H1 (cell line): ENCODE measurements around the gene SLC6A8. TPM values are rescaled to one million over a fixed set of nuclear protein-coding genes. Genes with fewer than 3 reads are reported as not detected.
A peak's percentile ranks its signal among the peaks of the same experiment; 100 is the strongest.

Experiments used
- CTCF ChIA-PET: fragments of 300-600 bp; sonication (Branson Sonifier 250); formaldehyde crosslinking; loops from one replicate; lab custom pipeline; 2021; ENCODE audit not compliant: partially characterized antibody; lab: Charles Lee
- POLR2A ChIA-PET: fragments of 300-600 bp; sonication (Branson Sonifier 250); formaldehyde crosslinking; loops from one replicate; lab custom pipeline; 2021; ENCODE audit warnings: inconsistent platforms; ENCODE audit not compliant: partially characterized antibody; lab: Charles Lee
- DNase-seq, 2 experiments: peaks; one replicate each; pipeline versions ENCODE4 v3.0.0 to v3.0.0-alpha.2; 2010 to 2022; ENCODE audit warnings: low spot score in 2 of 2, low read depth in 1 of 2, mixed read lengths in 1 of 2
- FAIRE-seq: peaks from 2 replicates; lab custom pipeline; 2011; peaks lifted over from hg19 to GRCh38; lab: Jason Lieb, UNC
- H2AFZ ChIP-seq: 2 replicates; pipeline ENCODE4 v1.8.1; 2012; ENCODE audit warnings: low read length, inconsistent platforms
- H2AK5ac ChIP-seq: 2 replicates; pipeline ENCODE4 v1.6.1; 2013; ENCODE audit warnings: low read depth, low read length
- H2BK120ac ChIP-seq: replicated peaks from 2 replicates; pipeline ENCODE3; 2013; ENCODE audit warnings: low read depth, low read length, inconsistent platforms
- H2BK12ac ChIP-seq: 2 replicates; pipeline ENCODE4 v1.6.1; 2013; ENCODE audit warnings: low read depth, low read length
- H2BK15ac ChIP-seq: 2 replicates; pipeline ENCODE4 v1.6.1; 2013; ENCODE audit warnings: low read length
- H2BK20ac ChIP-seq: 2 replicates; pipeline ENCODE4 v1.6.1; 2013; ENCODE audit warnings: low read length
- H2BK5ac ChIP-seq: 2 replicates; pipeline ENCODE4 v1.6.1; 2013; ENCODE audit warnings: low read depth, low read length
- H3K14ac ChIP-seq: 2 replicates; pipeline ENCODE4 v1.6.1; 2013; ENCODE audit warnings: inconsistent platforms; ENCODE audit not compliant: insufficient read length
- H3K18ac ChIP-seq: 2 replicates; pipeline ENCODE4 v1.6.1; 2013; ENCODE audit warnings: low read length; ENCODE audit errors: extremely low read depth
- H3K23ac ChIP-seq: 2 replicates; pipeline ENCODE4 v1.6.1; 2013; ENCODE audit warnings: inconsistent platforms; ENCODE audit not compliant: insufficient read length
- H3K23me2 ChIP-seq: 2 replicates; pipeline ENCODE4 v1.6.1; 2013; ENCODE audit warnings: low read depth, low read length
- H3K27ac ChIP-seq: 2 replicates; pipeline ENCODE4 v1.6.1; 2011; ENCODE audit warnings: low read depth, low read length, inconsistent platforms
- H3K27me3 ChIP-seq, 4 experiments: replicated peaks in 1 of 4; 1 replicate in 1 of 4; 2 replicates in 3 of 4; pipeline versions ENCODE4 v1.6.1 to v1.8.1; 2011 to 2013; ENCODE audit warnings: low read length in 3 of 4, mild to moderate bottlenecking in 3 of 4, inconsistent platforms in 2 of 4, mixed read lengths in 2 of 4, moderate library complexity in 1 of 4; ENCODE audit not compliant: control insufficient read depth in 3 of 4, insufficient read depth in 3 of 4; ENCODE audit errors: extremely low read depth in 1 of 4
- H3K36me3 ChIP-seq, 4 experiments: 2 replicates each; pipeline versions ENCODE4 v1.6.1 to v1.8.1; 2011 to 2013; ENCODE audit warnings: mild to moderate bottlenecking in 4 of 4, low read length in 3 of 4, moderate library complexity in 2 of 4, control low read depth in 1 of 4, inconsistent platforms in 1 of 4; ENCODE audit not compliant: insufficient read depth in 4 of 4, control insufficient read depth in 2 of 4
- H3K4ac ChIP-seq: replicated peaks from 2 replicates; pipeline ENCODE3; 2013; ENCODE audit warnings: low read length, low read depth, mixed read lengths, inconsistent platforms; ENCODE audit not compliant: insufficient read length
- H3K4me1 ChIP-seq, 4 experiments: replicated peaks in 1 of 4; 1 replicate in 1 of 4; 2 replicates in 3 of 4; pipeline versions ENCODE4 v1.6.1 to v1.8.1; 2011 to 2013; ENCODE audit warnings: low read length in 3 of 4, inconsistent platforms in 2 of 4, mixed read lengths in 1 of 4; ENCODE audit not compliant: insufficient read depth in 4 of 4, control insufficient read depth in 3 of 4
- H3K4me2 ChIP-seq, 2 experiments: 2 replicates each; pipeline versions ENCODE4 v1.6.1 to v1.8.1; 2011 to 2013; ENCODE audit warnings: low read depth in 2 of 2, low read length in 2 of 2, control low read depth in 1 of 2, inconsistent platforms in 1 of 2, mild to moderate bottlenecking in 1 of 2; ENCODE audit not compliant: insufficient read depth in 1 of 2
- H3K4me3 ChIP-seq, 4 experiments: fragments of 200-600, 300-600 bp in 1 of 4; sonication (generic), shearing (Covaris generic), sonication (Bioruptor Twin) in 1 of 4; 2 replicates each; pipeline versions ENCODE4 v1.5.1 to v1.8.1; 2011 to 2016; ENCODE audit warnings: low read length in 4 of 4, low read depth in 3 of 4, control low read depth in 2 of 4, inconsistent platforms in 2 of 4, mild to moderate bottlenecking in 2 of 4, mixed read lengths in 1 of 4, moderate library complexity in 1 of 4; ENCODE audit not compliant: insufficient read depth in 2 of 4; ENCODE audit errors: extremely low read depth in 1 of 4
- H3K56ac ChIP-seq: replicated peaks from 2 replicates; pipeline ENCODE3; 2013; ENCODE audit warnings: low read depth, mild to moderate bottlenecking, mixed read lengths, low read length, inconsistent platforms; ENCODE audit not compliant: insufficient read length
- H3K79me1 ChIP-seq: 2 replicates; pipeline ENCODE4 v1.6.1; 2013; ENCODE audit warnings: low read depth, low read length, control low read depth
- H3K79me2 ChIP-seq, 2 experiments: 2 replicates each; pipeline versions ENCODE4 v1.6.1 to v1.8.1; 2012 to 2013; ENCODE audit warnings: low read length in 2 of 2, mild to moderate bottlenecking in 2 of 2, inconsistent platforms in 1 of 2; ENCODE audit not compliant: insufficient read depth in 2 of 2, control insufficient read depth in 1 of 2
- H3K9ac ChIP-seq, 4 experiments: replicated peaks in 1 of 4; 1 replicate in 1 of 4; 2 replicates in 3 of 4; pipeline versions ENCODE4 v1.6.1 to v1.8.1; 2011 to 2013; ENCODE audit warnings: low read depth in 3 of 4, low read length in 3 of 4, control low read depth in 2 of 4, mild to moderate bottlenecking in 2 of 4, moderate library complexity in 2 of 4, inconsistent platforms in 1 of 4; ENCODE audit errors: extremely low read depth in 1 of 4
- H3K9me3 ChIP-seq, 2 experiments: 2 replicates each; pipeline versions ENCODE4 v1.6.1 to v1.8.1; 2012 to 2013; ENCODE audit warnings: mild to moderate bottlenecking in 2 of 2, moderate library complexity in 2 of 2, control low read depth in 1 of 2, inconsistent platforms in 1 of 2, low read depth in 1 of 2, low read length in 1 of 2, mixed read lengths in 1 of 2; ENCODE audit not compliant: insufficient read depth in 2 of 2
- H4K20me1 ChIP-seq, 2 experiments: replicated peaks in 1 of 2; 2 replicates each; pipeline versions ENCODE3 to v1.8.1; 2011 to 2013; ENCODE audit warnings: inconsistent platforms in 2 of 2, low read length in 2 of 2, mild to moderate bottlenecking in 1 of 2; ENCODE audit not compliant: insufficient read depth in 2 of 2, control insufficient read depth in 1 of 2
- H4K5ac ChIP-seq: 2 replicates; pipeline ENCODE4 v1.6.1; 2013; ENCODE audit warnings: low read length, low read depth, mixed read lengths, inconsistent platforms; ENCODE audit not compliant: insufficient read length
- H4K8ac ChIP-seq: 2 replicates; pipeline ENCODE4 v1.8.0; 2013; ENCODE audit warnings: mild to moderate bottlenecking, moderate library complexity, low read length, inconsistent platforms; ENCODE audit not compliant: insufficient read depth; ENCODE audit errors: extremely low read depth
- H4K91ac ChIP-seq: replicated peaks from 2 replicates; pipeline ENCODE3; 2013; ENCODE audit warnings: low read length, mixed read lengths, inconsistent platforms; ENCODE audit not compliant: insufficient read length
- JUN ChIP-seq: IDR thresholded peaks from 2 replicates; pipeline ENCODE4 v1.6.1; 2011; ENCODE audit warnings: low read depth, mild to moderate bottlenecking, improper control_type of control experiment, low read length
- NANOG ChIP-seq: IDR thresholded peaks from 2 replicates; pipeline ENCODE4 v1.6.1; 2011; ENCODE audit warnings: low read length, low read depth, mild to moderate bottlenecking, inconsistent platforms; ENCODE audit not compliant: insufficient read depth, poor library complexity, severe bottlenecking
- RAD21 ChIP-seq, 2 experiments: IDR thresholded peaks in 1 of 2; conservative IDR thresholded peaks in 1 of 2; 2 replicates each; pipeline ENCODE4 v1.6.1; 2011; ENCODE audit warnings: low read depth in 2 of 2, low read length in 2 of 2, improper control_type of control experiment in 1 of 2, inconsistent platforms in 1 of 2, mild to moderate bottlenecking in 1 of 2, moderate library complexity in 1 of 2
- RFX5 ChIP-seq: IDR thresholded peaks from 2 replicates; pipeline ENCODE4 v1.6.1; 2011; ENCODE audit warnings: low read depth, low read length, improper control_type of control experiment, borderline replicate concordance
- WGBS, 2 experiments: shearing (Covaris generic) in 1 of 2; methylation state at CpG; one replicate each; pipeline versions ENCODE4 v1.1.6 to v1.1.7; 2013 to 2015; ENCODE audit warnings: low lambda C conversion rate in 2 of 2, mixed read lengths in 2 of 2, inconsistent platforms in 1 of 2, low coverage in 1 of 2, missing lambda C conversion rate in 1 of 2; ENCODE audit not compliant: insufficient replicate concordance in 2 of 2, insufficient coverage in 1 of 2, insufficient read length in 1 of 2; ENCODE audit errors: extremely low coverage in 1 of 2, missing lambda C conversion rate in 1 of 2; 5-methylcytosine and 5-hydroxymethylcytosine counted together
- polyA plus RNA-seq, 7 experiments: library from polyadenylated mRNA; depleted of rRNA in 3 of 7; stranded (reverse) in 5 of 7; unstranded in 2 of 7; fragments of >200 nt in 5 of 7; fragments of 200-250 nt in 2 of 7; gene quantifications; 1 replicate in 5 of 7; 2 replicates in 1 of 7; 4 replicates in 1 of 7; pipeline versions ENCODE4 v1.2.1 to v1.2.3, GENCODE V29; 2011 to 2013; ENCODE audit warnings: missing spikeins in 2 of 7, mixed read lengths in 2 of 7
- total RNA-seq: library from RNA; stranded (reverse); fragmentation: NEBNext Ultra II Directional; extraction: Animal tissue kit (Norgen Biotek cat#: 25700); gene quantifications from 2 replicates; pipeline ENCODE4 v1.2.1, GENCODE V29; 2021
- TF ChIP-seq, protein P1 (sequence below), 3 experiments: IDR thresholded peaks; 1 replicate in 2 of 3; 2 replicates in 1 of 3; pipeline versions ENCODE4 v1.5.1 to v1.6.1; 2011; ENCODE audit warnings: low read length in 3 of 3, mild to moderate bottlenecking in 3 of 3, inconsistent platforms in 2 of 3, low read depth in 1 of 3, moderate library complexity in 1 of 3; ENCODE audit not compliant: insufficient read depth in 1 of 3; ENCODE audit errors: control extremely low read depth in 1 of 3

The SLC6A8 gene
- total and polyA plus RNA-seq, 2 of the 8 experiments (the other 6 are each of a cell fraction or from before 2014, with no cell fraction given): 87.7 to 94.7 TPM

DNA sequence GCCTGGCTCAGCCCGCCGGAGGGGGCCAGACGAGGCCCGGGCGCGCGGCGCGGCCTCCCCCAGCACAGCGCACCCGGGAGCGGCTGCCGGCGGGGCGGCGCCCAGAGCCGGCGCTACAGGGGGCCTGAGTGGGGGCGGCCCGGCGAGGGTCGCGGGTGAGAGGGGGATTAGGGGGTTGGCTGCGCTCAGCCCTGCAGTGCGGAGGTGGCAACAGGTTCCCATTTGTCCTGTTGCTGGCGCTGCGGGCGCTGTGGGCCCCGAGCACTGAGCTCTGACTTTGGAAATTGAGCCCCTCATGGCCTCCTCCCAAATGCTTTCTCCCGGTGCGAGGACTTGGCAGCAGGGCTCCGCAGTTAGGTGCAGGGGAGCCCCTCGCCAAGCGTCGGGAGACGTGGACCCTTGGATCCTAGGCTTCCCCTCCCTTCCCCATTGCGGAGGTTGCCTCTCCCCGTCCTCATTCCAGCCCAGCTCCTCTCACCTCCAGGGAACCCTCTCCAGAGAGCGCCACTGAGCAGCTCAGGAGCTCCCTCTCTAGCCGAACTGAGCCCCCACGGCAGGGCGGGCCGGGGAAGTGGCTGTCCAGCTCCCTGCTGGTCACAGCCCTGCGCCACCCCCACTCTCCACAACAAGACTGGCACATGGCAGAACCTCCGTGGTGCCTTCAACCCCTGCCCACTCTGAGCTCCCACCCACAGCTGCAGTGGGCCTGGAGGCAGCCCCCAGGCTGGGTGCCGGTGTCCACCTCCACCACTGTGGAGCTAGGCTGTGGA lies 43.2 kb upstream of the SLC6A8 start:
- Histone ChIP-seq H3K4me3 (peak overlapping the region in 1 of 4 experiments; percentile 55; a peak in 2 of 8 replicates), H4K20me1 (peaks cover 0 to 16% of the 10 kb centered on the region in 2 experiments), H2BK5ac (no peak overlapping the region), H2BK15ac (no peak overlapping the region), H2AFZ (peak overlapping the region; percentile 53; the same call in 1 of the 2 replicates), H2AK5ac (no peak overlapping the region), H3K14ac (no peak overlapping the region), H3K4ac (no peak overlapping the region), H2BK12ac (no peak overlapping the region), H2BK20ac (no peak overlapping the region), H4K91ac (no peak overlapping the region), H3K27me3 (peaks cover 72 to 88% (median 86%) of the 10 kb centered on the region in 4 experiments), H3K79me1 (no peaks in the 10 kb centered on the region), H3K18ac (no peak overlapping the region), H3K9me3 (no peaks in the 10 kb centered on the region; a peak in 1 of 4 replicates), H3K56ac (no peak overlapping the region), H3K23ac (no peak overlapping the region), H3K4me2 (peak overlapping the region; percentile 75 to 89), H3K23me2 (peaks cover 7% of the 10 kb centered on the region; the same call in 1 of the 2 replicates), H3K4me1 (peaks cover 0 to 20% (median 9%) of the 10 kb centered on the region in 4 experiments; a peak in 5 of 7 replicates), H3K79me2 (no peaks in the 10 kb centered on the region), H3K9ac (no peak overlapping the region), H2BK120ac (no peak overlapping the region), H3K27ac (no peak overlapping the region), H3K36me3 (peaks cover 0 to 4% (median 0%) of the 10 kb centered on the region in 4 experiments; a peak in 1 of 8 replicates), H4K5ac (no peak overlapping the region), H4K8ac (no peak overlapping the region)
- no peak for FAIRE-seq
- peak; percentile 1 to 7; a peak in 1 of 4 replicates for TF ChIP-seq RAD21 (IDR thresholded peaks at IDR 0.05 in 1 of 2, conservative IDR thresholded peaks at IDR 0.05 in 1 of 2; ENCODE audit: low read depth in 2 of 2, low read length in 2 of 2)
- no peak for TF ChIP-seq NANOG
- TF ChIP-seq, protein P1, sequence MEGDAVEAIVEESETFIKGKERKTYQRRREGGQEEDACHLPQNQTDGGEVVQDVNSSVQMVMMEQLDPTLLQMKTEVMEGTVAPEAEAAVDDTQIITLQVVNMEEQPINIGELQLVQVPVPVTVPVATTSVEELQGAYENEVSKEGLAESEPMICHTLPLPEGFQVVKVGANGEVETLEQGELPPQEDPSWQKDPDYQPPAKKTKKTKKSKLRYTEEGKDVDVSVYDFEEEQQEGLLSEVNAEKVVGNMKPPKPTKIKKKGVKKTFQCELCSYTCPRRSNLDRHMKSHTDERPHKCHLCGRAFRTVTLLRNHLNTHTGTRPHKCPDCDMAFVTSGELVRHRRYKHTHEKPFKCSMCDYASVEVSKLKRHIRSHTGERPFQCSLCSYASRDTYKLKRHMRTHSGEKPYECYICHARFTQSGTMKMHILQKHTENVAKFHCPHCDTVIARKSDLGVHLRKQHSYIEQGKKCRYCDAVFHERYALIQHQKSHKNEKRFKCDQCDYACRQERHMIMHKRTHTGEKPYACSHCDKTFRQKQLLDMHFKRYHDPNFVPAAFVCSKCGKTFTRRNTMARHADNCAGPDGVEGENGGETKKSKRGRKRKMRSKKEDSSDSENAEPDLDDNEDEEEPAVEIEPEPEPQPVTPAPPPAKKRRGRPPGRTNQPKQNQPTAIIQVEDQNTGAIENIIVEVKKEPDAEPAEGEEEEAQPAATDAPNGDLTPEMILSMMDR (IDR thresholded peaks at IDR 0.05; ENCODE audit: control extremely low read depth in 1 of 3, insufficient read depth in 1 of 3, low read depth in 1 of 3, low read length in 3 of 3): peak in 2 of 3 experiments; percentile 32 to 50; a peak in 3 of 4 replicates
- no peak for TF ChIP-seq JUN
- TF ChIP-seq RFX5: no peak
- no CpG with 5 or more reads among the region's 46 CpGs for WGBS, 2 experiments
- POLR2A ChIA-PET: no interaction called here
- CTCF ChIA-PET: interaction anchor here (0.6 to 28.7 kb wide), 31 partner anchors 1 to 702 kb away, joined by 3 to 408 read pairs (median 4); partner anchors contain the start of genes CCNQ, DUSP9 and TREX2
- peak in 1 of 2 experiments; percentile 53 for DNase-seq
